ENCODE results near the gene FAM13A.

The FAM13A gene

GRCh38 chr4:88757067-88757466 is 299.9 kb downstream of the FAM13A start:
- DNase-seq (ENCODE audit: low read depth), result no peak
- TF ChIP-seq CTCF (IDR thresholded peaks at IDR 0.05; ENCODE audit: low read length, missing control alignments), result no peak
- H3K4me3 ChIP-seq (replicated peaks; ENCODE audit: low read depth, low read length), result no peak overlapping the region

DNA sequence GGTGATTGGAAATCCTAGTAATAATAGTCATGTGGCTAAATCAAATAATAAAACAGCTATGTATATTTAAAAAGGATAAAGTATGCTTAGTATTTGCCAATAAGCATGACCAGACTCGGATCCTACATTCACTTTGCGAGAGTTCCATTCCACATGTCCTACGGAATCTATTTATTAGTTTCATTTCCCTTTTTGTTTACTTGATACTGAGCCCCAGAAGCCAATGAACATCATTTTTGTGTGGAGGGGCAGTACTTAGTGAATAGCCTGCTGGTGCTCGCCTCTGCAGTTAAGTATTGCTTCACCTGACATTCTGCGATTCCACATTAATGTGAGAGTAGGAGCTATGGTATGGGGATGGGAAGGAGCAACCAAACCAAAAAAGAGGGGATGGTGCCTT is 300.8 kb downstream of the FAM13A start:
- TF ChIP-seq CTCF (IDR thresholded peaks at IDR 0.05; ENCODE audit: low read length, missing control alignments), result no peak
- no peak for DNase-seq (ENCODE audit: low read depth)
- H3K4me3 ChIP-seq (replicated peaks; ENCODE audit: low read depth, low read length), result no peak overlapping the region

DNA sequence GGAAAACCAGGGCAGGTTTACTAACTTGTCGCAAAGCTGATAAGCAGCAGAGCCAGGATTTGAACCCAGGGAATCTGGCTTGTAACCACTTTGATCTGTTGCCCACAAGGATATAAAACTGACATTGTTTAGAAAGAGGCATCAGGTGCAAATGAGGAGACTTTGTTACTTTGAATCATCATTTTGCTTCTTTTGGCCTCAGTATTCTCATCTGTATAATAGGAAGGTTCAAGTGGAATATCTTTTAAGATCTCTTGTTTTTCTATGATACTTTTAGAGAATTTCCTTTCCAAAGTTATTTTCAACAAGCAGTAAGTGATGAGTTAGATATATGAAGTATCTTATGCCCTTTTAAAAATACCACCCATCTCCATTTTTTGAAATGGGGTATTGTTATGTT is 301.5 kb downstream of the FAM13A start:
- DNase-seq (ENCODE audit: low read depth), result no peak
- no peak overlapping the region for H3K4me3 ChIP-seq (replicated peaks; ENCODE audit: low read depth, low read length)
- no peak for TF ChIP-seq CTCF (IDR thresholded peaks at IDR 0.05; ENCODE audit: low read length, missing control alignments)

GRCh38 chr4:88754796-88755195 is 302.2 kb downstream of the FAM13A start:
- no peak for DNase-seq (ENCODE audit: low read depth)
- TF ChIP-seq CTCF (IDR thresholded peaks at IDR 0.05; ENCODE audit: low read length, missing control alignments), result no peak
- H3K4me3 ChIP-seq (replicated peaks; ENCODE audit: low read depth, low read length), result no peak overlapping the region

- TF ChIP-seq CTCF (IDR thresholded peaks at IDR 0.05; ENCODE audit: low read length, missing control alignments), result no peak
- H3K4me3 ChIP-seq (replicated peaks; ENCODE audit: low read depth, low read length), result no peak overlapping the region
- DNase-seq (ENCODE audit: low read depth), result no peak
Measured at GRCh38 chr4:88753658-88754571, 303.1 kb downstream of the FAM13A start.

DNA sequence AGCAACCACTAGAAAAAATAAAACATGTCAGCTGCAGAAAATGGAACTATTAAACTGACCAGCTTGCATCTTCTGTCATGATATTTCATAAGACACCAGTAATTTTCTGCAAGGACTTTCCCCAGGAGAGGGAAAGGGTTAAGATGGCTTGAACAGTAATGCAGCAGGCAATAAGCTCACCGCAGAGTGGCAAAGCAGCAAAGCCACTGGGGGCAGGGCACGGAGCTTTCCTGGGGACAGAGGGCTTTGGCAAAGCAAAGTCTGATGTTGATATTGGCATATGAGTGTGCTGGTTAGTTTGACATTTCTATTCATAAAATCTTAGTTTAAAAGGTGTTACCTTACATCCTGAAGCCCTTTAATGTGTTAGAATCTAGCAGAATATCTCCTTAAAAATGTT is 304.2 kb downstream of the FAM13A start:
- no peak for DNase-seq (ENCODE audit: low read depth)
- H3K4me3 ChIP-seq (replicated peaks; ENCODE audit: low read depth, low read length), result no peak overlapping the region
- TF ChIP-seq CTCF (IDR thresholded peaks at IDR 0.05; ENCODE audit: low read length, missing control alignments), result no peak

GRCh38 chr4:88752076-88752463 is 304.9 kb downstream of the FAM13A start:
- DNase-seq (ENCODE audit: low read depth), result no peak
- no peak for TF ChIP-seq CTCF (IDR thresholded peaks at IDR 0.05; ENCODE audit: low read length, missing control alignments)
- H3K4me3 ChIP-seq (replicated peaks; ENCODE audit: low read depth, low read length), result no peak overlapping the region

Data from fibroblast of pulmonary artery (primary cell).